ENCODE data around the gene PTBP1. TPM values are rescaled to one million over a fixed set of nuclear protein-coding genes. Genes with fewer than 3 reads are reported as not detected.
A peak's percentile ranks its signal among the peaks of the same experiment; 100 is the strongest.

PTBP1 gene
- total and polyA plus RNA-seq, 8 donors, result 236 to 374 (median 340) TPM

DNA sequence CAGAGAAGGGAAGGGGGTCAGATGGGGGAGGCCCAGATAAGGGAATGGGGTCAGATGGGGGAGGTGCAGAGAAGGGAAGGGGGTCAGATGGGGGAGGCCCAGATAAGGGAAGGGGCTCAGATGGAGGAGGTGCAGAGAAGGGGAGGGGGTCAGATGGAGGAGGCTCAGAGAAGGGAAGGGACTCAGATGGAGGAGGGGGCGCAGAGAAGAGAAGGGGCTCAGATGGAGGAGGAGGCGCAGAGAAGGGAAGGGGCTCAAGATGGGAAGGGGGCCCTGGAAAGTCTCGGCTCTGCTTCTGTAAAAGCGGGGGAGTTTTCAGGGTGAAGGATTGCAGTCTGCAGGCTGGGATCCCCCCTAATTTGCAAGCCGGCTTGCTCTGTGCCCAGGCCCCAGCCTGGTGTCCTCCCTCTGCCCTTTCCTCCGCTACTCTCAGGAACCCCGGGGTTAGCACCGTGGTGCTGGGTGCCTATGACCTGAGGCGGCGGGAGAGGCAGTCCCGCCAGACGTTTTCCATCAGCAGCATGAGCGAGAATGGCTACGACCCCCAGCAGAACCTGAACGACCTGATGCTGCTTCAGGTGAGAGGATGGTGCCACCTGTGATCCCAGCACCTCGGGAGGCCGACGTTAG is 32.0 kb downstream of the PTBP1 start:
- no peak for ATAC-seq
- intact Hi-C loops (cut with DNase I), result no loop called here
- DNase-seq, result no peak
- TF ChIP-seq, protein P1, sequence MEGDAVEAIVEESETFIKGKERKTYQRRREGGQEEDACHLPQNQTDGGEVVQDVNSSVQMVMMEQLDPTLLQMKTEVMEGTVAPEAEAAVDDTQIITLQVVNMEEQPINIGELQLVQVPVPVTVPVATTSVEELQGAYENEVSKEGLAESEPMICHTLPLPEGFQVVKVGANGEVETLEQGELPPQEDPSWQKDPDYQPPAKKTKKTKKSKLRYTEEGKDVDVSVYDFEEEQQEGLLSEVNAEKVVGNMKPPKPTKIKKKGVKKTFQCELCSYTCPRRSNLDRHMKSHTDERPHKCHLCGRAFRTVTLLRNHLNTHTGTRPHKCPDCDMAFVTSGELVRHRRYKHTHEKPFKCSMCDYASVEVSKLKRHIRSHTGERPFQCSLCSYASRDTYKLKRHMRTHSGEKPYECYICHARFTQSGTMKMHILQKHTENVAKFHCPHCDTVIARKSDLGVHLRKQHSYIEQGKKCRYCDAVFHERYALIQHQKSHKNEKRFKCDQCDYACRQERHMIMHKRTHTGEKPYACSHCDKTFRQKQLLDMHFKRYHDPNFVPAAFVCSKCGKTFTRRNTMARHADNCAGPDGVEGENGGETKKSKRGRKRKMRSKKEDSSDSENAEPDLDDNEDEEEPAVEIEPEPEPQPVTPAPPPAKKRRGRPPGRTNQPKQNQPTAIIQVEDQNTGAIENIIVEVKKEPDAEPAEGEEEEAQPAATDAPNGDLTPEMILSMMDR (IDR thresholded peaks at IDR 0.05), result no peak
- no peaks in the 10 kb centered on the region for H3K36me3 ChIP-seq
- H3K27ac ChIP-seq, result no peak overlapping the region
- peaks cover 0 to 50% of the 10 kb centered on the region in 2 donors for H3K4me1 ChIP-seq
- H3K9me3 ChIP-seq, result no peaks in the 10 kb centered on the region
- peaks cover 0 to 42% of the 10 kb centered on the region in 2 donors for H3K27me3 ChIP-seq
- no peak overlapping the region for H3K4me3 ChIP-seq

DNA sequence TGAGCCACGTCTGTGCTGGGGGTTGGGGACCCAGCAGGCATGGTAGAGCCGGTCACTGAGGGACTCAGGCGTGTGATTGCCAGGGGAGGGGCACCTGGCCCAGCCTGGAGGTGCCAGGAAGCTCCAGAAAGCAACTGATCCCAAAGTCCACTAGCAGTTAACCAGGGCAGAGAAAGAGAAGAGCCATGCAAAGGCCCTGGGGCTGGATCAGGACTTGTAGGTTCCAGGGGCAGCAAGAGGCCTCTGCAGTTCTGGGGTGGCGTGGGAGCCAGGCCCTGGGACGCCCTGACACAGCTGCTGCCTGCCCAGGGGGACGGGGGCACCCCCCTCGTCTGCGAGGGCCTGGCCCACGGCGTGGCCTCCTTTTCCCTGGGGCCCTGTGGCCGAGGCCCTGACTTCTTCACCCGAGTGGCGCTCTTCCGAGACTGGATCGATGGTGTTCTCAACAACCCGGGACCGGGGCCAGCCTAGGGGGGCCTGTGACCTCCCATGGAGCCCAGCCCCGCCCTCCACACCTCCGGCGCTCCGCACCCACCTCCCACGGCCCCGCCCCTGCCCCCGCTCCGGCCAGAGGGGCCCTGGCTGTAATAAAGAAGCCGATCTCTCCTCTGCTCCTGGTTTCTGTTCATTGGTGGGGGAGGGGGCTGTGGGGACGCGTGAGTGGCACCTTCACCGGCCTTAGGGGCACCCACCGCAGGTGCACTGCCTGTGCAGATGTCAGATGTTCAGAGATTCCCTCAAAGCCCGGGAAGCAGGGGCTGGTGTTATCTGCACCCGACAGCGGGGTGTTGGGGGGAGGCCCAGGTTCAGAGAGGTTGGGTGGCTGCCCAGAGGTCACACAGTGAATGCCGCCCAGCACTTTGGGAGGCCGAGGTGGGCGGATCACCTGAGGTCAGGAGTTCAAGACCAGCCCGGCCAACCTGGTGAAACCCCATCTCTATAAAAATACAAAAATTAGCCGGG is 34.4 kb downstream of the PTBP1 start:
- Histone ChIP-seq H3K9me3 (no peaks in the 10 kb centered on the region), H3K4me1 (peaks cover 0 to 26% of the 10 kb centered on the region in 2 donors), H3K27me3 (peaks cover 4 to 64% of the 10 kb centered on the region in 2 donors), H3K27ac (no peak overlapping the region), H3K4me3 (no peak overlapping the region), H3K36me3 (no peaks in the 10 kb centered on the region)
- intact Hi-C loops (cut with DNase I), result no loop called here
- TF ChIP-seq, protein P1 (IDR thresholded peaks at IDR 0.05), result no peak
- no peak for ATAC-seq
- no peak for DNase-seq

DNA sequence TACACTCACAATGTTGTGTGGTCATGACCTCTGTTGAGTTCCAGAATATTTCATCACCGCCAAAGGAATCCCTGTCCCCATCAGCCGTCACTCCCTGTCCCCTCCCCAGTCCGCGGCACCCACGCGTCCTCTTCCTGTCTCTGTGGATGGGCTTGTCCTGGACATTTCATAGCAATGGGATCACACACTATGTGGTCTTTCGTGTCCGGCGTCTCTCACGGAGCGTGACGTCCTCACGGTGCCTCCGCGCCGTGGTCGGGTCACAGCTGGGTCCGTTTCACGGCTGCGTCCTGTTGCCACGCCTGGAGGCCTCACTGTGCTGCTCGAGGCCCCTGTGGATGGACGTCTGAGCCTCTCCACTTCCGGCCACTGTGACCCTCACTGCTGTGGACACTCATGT is 37.0 kb downstream of the PTBP1 start:
- H3K36me3 ChIP-seq, result no peaks in the 10 kb centered on the region
- TF ChIP-seq, protein P1 (IDR thresholded peaks at IDR 0.05), result no peak
- H3K27me3 ChIP-seq, result peaks cover 13 to 79% of the 10 kb centered on the region in 2 donors
- intact Hi-C loops (cut with DNase I), result no loop called here
- peaks cover 0 to 15% of the 10 kb centered on the region in 2 donors for H3K4me1 ChIP-seq
- H3K9me3 ChIP-seq, result no peaks in the 10 kb centered on the region
- ATAC-seq (no peak), DNase-seq (no peak)
- H3K4me3 ChIP-seq, result no peak overlapping the region
- H3K27ac ChIP-seq, result no peak overlapping the region

DNA sequence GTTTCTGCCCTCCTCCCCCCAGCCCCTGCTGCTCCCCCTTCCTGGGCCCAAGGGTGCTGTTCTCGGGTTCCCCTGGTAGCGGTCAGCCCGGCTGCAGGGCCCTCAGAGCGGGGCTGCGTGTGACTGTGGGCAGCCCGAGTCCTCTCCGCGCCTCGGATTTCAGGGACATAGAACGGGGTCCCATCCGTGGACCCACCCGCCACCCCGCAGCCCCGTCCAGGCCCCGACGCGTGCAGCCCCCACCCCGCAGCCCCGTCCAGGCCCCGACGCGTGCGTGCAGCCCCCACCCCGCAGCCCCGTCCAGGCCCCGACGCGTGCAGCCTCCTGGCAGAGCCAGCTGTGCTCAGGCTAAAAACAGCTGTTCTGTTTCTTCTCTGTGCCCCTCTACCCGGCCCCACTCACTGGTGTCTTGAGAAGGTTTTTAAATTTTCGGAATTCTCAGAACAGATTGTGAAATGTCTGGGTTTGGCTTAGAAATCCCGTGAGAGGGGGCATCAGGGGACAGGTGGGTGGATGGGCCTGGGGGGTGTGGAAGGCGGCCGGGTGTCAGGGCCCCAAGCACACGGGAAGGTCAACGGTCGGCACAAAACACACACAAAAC is 38.1 kb downstream of the PTBP1 start:
- Histone ChIP-seq H3K9me3 (no peaks in the 10 kb centered on the region), H3K4me1 (peaks cover 0 to 15% of the 10 kb centered on the region in 2 donors), H3K36me3 (no peaks in the 10 kb centered on the region), H3K27me3 (peaks cover 13 to 75% of the 10 kb centered on the region in 2 donors), H3K27ac (no peak overlapping the region), H3K4me3 (no peak overlapping the region)
- TF ChIP-seq, protein P1 (IDR thresholded peaks at IDR 0.05), result no peak
- DNase-seq (peak in 2 of 4 donors; percentile 62 to 88), ATAC-seq (peak; percentile 44)
- intact Hi-C loops (cut with DNase I), result no loop called here

Data from left lung (tissue), 10 donors.